IPS-18a (cell line): ENCODE results near the gene CLSTN2.

Experiments used
- H3K27ac ChIP-seq: one replicate; pipeline ENCODE4 v1.5.1; 2013; ENCODE audit warnings: low read length
- H3K27me3 ChIP-seq: one replicate; pipeline ENCODE4 v1.6.1; 2013; ENCODE audit warnings: mild to moderate bottlenecking, low read length; ENCODE audit not compliant: control insufficient read depth, insufficient read depth
- H3K36me3 ChIP-seq: one replicate; pipeline ENCODE4 v1.6.1; 2013; ENCODE audit warnings: low read depth, low read length; ENCODE audit not compliant: control insufficient read depth
- H3K4me1 ChIP-seq: one replicate; pipeline ENCODE4 v1.6.1; 2013; ENCODE audit warnings: low read depth, low read length; ENCODE audit not compliant: control insufficient read depth
- H3K4me3 ChIP-seq: one replicate; pipeline ENCODE4 v1.5.1; 2013; ENCODE audit warnings: low read length
- H3K9ac ChIP-seq: one replicate; pipeline ENCODE4 v1.6.1; 2013; ENCODE audit warnings: mild to moderate bottlenecking, low read length, moderate library complexity
- H3K9me3 ChIP-seq: one replicate; pipeline ENCODE4 v1.6.1; 2013; ENCODE audit warnings: low read depth, low read length; ENCODE audit not compliant: control insufficient read depth

CLSTN2 gene

DNA sequence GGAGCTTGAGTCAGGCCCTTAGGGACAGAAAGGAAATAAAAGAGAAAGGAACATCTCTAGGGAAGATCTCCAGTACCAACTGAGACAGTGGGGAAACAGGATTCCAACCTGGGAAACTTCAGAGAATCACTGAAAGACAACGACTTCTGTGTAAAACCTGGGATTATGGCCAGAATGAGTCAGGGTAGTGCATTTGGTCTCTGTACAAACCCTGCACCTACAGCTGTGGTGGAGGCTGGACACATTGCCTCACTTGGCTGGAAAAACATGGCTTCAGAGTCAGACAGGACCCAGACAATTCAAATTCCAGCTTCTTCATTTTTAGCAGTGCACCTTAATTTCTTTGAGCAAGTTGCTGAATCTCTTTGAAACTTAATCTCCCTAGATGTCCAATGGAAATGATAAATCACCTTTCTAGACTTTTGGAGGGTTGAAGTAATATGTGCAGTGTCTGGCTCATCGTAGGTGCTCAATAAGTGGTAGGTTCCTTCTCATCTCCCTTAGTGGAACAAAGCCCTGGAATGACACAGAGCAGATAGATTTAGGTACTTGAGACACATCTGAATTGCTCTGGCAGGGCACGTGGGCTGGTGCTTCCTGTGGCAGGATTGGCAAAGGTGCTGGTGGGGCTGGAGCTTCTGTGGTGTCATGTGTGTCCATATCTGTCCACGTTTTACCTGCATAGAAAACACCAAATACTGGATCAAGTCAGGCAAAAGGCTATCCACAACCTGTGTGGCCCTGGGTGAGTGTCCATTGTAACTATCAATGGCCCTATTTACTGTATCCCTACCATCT lies 6.1 kb upstream of the CLSTN2 start:
- H3K9me3 ChIP-seq: no peaks in the 10 kb centered on the region
- H3K4me3 ChIP-seq: no peak overlapping the region
- H3K9ac ChIP-seq: no peak overlapping the region
- no peaks in the 10 kb centered on the region for H3K4me1 ChIP-seq
- H3K27me3 ChIP-seq: peaks cover 4% of the 10 kb centered on the region
- no peaks in the 10 kb centered on the region for H3K36me3 ChIP-seq
- H3K27ac ChIP-seq: no peak overlapping the region

DNA sequence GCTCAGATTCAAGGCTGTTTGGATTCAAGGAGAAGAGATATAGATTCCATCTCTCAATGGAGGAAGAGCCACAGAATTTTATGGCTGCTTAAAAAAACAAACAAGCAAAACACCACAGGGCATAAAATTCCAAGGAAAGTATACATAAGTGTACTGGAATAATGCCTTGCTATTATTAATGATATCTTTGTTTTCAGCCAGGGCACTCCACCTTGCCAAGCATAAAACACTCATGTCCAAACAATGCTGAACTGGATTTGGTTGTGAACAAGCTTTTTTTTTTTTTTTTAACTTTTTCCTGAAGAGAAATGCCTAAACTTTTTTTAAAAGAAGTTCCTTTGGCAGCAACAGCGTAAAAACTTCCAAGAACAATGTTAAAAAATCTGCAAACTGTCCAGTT lies 4.8 kb upstream of the CLSTN2 start:
- no peak overlapping the region for H3K9ac ChIP-seq
- H3K27ac ChIP-seq: no peak overlapping the region
- H3K27me3 ChIP-seq: peaks cover 10% of the 10 kb centered on the region
- H3K4me3 ChIP-seq: no peak overlapping the region
- no peaks in the 10 kb centered on the region for H3K36me3 ChIP-seq
- H3K4me1 ChIP-seq: no peaks in the 10 kb centered on the region
- H3K9me3 ChIP-seq: no peaks in the 10 kb centered on the region

GRCh38 chr3:139933766-139934165 lies 1.2 kb upstream of the CLSTN2 start:
- H3K4me1 ChIP-seq: no peaks in the 10 kb centered on the region
- no peak overlapping the region for H3K9ac ChIP-seq
- H3K27me3 ChIP-seq: peaks cover 37% of the 10 kb centered on the region
- no peak overlapping the region for H3K27ac ChIP-seq
- no peaks in the 10 kb centered on the region for H3K36me3 ChIP-seq
- H3K4me3 ChIP-seq: no peak overlapping the region
- no peaks in the 10 kb centered on the region for H3K9me3 ChIP-seq

DNA sequence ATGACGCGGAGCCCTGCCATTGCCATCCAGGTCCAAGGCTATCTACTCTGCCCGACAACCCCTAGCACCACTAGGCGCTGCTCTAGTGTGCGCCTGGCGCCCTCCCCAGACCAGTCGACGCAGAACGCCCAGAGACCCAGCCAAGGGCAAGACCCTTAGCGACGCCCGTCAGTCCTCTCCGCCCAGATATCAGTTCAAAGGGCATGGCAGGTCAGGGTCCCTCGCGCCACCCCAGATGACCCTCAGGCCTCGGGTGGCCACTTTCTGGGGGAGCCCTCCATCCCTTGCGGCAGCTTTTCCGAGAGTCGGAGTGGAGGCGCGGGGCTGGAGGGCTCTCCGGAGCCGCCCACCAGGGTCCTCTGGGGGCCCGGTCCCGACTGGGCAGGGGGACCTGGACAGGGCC lies 371 bp upstream of the CLSTN2 start:
- no peak overlapping the region for H3K27ac ChIP-seq
- peak overlapping the region; percentile 70 for H3K4me3 ChIP-seq
- peaks cover 37% of the 10 kb centered on the region for H3K27me3 ChIP-seq
- no peaks in the 10 kb centered on the region for H3K36me3 ChIP-seq
- H3K9me3 ChIP-seq: no peaks in the 10 kb centered on the region
- no peaks in the 10 kb centered on the region for H3K4me1 ChIP-seq
- no peak overlapping the region for H3K9ac ChIP-seq

GRCh38 chr3:139935866-139936817 lies 1.2 kb downstream of the CLSTN2 start:
- Histone ChIP-seq H3K27ac (no peak overlapping the region), H3K27me3 (peaks cover 37% of the 10 kb centered on the region), H3K36me3 (no peaks in the 10 kb centered on the region), H3K9me3 (no peaks in the 10 kb centered on the region), H3K4me1 (no peaks in the 10 kb centered on the region), H3K4me3 (peak overlapping the region; percentile 70), H3K9ac (no peak overlapping the region)

- Histone ChIP-seq H3K27ac (no peak overlapping the region), H3K4me3 (no peak overlapping the region), H3K27me3 (peaks cover 37% of the 10 kb centered on the region), H3K36me3 (no peaks in the 10 kb centered on the region), H3K4me1 (no peaks in the 10 kb centered on the region), H3K9me3 (no peaks in the 10 kb centered on the region), H3K9ac (no peak overlapping the region)
These were observed 2.8 kb downstream of the CLSTN2 start for GRCh38 chr3:139937674-139938279.

- Histone ChIP-seq H3K4me3 (no peak overlapping the region), H3K27ac (no peak overlapping the region), H3K36me3 (no peaks in the 10 kb centered on the region), H3K4me1 (no peaks in the 10 kb centered on the region), H3K9ac (no peak overlapping the region), H3K27me3 (peaks cover 28% of the 10 kb centered on the region), H3K9me3 (no peaks in the 10 kb centered on the region)
These were observed 4.8 kb downstream of the CLSTN2 start for GRCh38 chr3:139939681-139940190.

DNA sequence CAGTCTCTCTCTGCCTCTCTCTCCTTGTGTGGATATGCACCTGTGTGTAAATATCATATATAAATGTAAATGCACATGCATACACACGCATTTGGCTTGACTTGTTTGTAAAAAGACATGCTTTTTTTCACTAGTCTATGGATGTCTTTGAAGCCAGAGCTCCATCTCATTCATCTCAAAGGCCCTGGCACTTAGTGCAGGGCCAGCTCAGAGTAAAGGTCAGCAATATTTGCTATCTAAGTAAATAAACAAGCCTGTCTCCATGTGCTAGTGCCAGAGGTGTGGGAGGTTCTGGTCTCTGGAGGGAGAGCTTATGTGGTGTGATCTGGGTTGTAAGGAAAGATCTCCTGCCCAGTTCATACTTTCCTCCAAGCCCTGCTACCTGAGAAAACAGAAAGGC lies 5.6 kb downstream of the CLSTN2 start:
- no peaks in the 10 kb centered on the region for H3K9me3 ChIP-seq
- no peak overlapping the region for H3K27ac ChIP-seq
- peaks cover 23% of the 10 kb centered on the region for H3K27me3 ChIP-seq
- no peaks in the 10 kb centered on the region for H3K36me3 ChIP-seq
- no peaks in the 10 kb centered on the region for H3K4me1 ChIP-seq
- no peak overlapping the region for H3K4me3 ChIP-seq
- no peak overlapping the region for H3K9ac ChIP-seq

- Histone ChIP-seq H3K27ac (no peak overlapping the region), H3K9ac (no peak overlapping the region), H3K9me3 (no peaks in the 10 kb centered on the region), H3K4me3 (no peak overlapping the region), H3K4me1 (no peaks in the 10 kb centered on the region), H3K36me3 (no peaks in the 10 kb centered on the region), H3K27me3 (peaks cover 13% of the 10 kb centered on the region)
These were observed 6.6 kb downstream of the CLSTN2 start for GRCh38 chr3:139941580-139941979.

GRCh38 chr3:139944256-139944910 lies 9.4 kb downstream of the CLSTN2 start:
- Histone ChIP-seq H3K27me3 (no peaks in the 10 kb centered on the region), H3K9me3 (no peaks in the 10 kb centered on the region), H3K27ac (no peak overlapping the region), H3K9ac (no peak overlapping the region), H3K4me3 (no peak overlapping the region), H3K4me1 (no peaks in the 10 kb centered on the region), H3K36me3 (no peaks in the 10 kb centered on the region)

DNA sequence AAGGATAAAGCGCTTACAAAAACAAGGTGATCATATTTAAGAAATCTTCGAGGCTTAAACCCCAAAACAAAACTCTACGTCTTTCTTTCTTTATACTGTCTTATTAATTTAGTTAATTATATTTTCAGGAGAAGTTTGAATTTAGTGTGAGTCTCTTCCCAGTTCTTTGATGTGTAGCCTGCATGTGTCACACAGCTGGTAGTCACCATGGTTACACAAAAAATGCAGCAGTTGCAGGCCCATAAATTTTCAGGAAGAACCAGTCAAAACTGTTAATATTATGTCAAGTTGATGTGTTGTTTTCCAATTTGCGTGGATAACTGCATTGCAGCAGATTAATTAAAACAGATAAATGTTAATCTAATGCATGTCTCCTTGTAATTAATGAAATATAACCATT lies 10.4 kb downstream of the CLSTN2 start:
- Histone ChIP-seq H3K27ac (no peak overlapping the region), H3K9me3 (no peaks in the 10 kb centered on the region), H3K27me3 (no peaks in the 10 kb centered on the region), H3K9ac (no peak overlapping the region), H3K4me3 (no peak overlapping the region), H3K36me3 (no peaks in the 10 kb centered on the region), H3K4me1 (no peaks in the 10 kb centered on the region)
